ENCODE data around the gene NENF. TPM values are rescaled to one million over a fixed set of nuclear protein-coding genes. Genes with fewer than 3 reads are reported as not detected.

Gene NENF
- total RNA-seq, 1 experiment from 2014 or later = 71.8 TPM

DNA sequence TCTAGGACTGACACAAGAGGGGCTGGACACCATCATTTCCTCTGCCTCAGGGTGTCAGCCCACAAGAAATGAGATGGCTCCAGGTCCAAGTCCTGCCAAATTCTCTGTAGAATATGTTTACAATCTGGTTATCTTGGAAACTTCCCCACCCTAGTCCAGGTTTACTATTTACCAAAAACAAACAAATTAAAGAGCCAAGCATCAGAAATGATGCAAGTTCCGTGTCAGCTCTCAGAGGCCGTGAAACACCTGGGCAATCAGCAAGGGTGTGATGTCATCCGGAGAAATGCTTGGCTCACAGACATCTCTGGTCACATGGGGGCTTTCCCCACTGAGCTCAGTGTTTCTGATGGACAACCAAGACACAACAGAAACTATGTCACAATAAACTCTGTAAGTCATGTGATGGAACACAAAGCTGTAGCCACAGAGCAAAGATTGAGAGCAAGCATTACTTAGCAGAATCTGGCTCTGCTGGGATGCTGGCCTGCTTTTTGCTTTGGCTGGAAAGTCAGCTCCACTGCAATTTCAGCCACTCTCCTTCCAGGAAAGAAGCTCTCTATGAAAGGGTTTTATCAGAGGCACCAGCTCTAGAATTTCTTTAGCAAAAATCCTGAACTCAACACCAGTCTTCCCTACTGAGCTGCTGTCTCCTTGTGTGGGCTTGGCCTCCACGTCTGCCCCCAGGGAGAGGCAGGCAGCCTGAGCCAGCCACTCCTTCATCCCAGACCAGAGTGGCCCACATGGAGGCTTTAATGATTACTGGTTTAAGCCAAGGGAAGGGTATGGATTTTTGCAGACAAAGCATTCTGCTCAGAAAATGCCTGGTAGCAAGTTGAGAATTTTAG lies 55.9 kb downstream of the NENF start:
- intact Hi-C loops (cut with micrococcal nuclease; ENCODE audit: unreplicated experiment) = no loop called here
- ChIA-PET POLR2A (ENCODE audit: unreplicated experiment) (no interaction called here), CTCF (no interaction called here)
- Histone ChIP-seq H3K36me3 (ENCODE audit: low read depth) (no peaks in the 10 kb centered on the region), H3K27me3 (ENCODE audit: insufficient read depth, low read depth) (no peaks in the 10 kb centered on the region), H3K9me3 (ENCODE audit: insufficient read depth, low read depth) (no peaks in the 10 kb centered on the region), H3K79me2 (ENCODE audit: low read depth) (no peaks in the 10 kb centered on the region), H3K4me3 (no peak overlapping the region), H3K4me2 (peak overlapping the region; percentile 57), H3F3A (ENCODE audit: insufficient read depth, low read depth) (peaks cover 46% of the 10 kb centered on the region), H2AFZ (no peak overlapping the region), H4K20me1 (ENCODE audit: insufficient read depth) (no peaks in the 10 kb centered on the region), H3K27ac (peak overlapping the region; percentile 84), H3K9me2 (ENCODE audit: insufficient read depth) (no peaks in the 10 kb centered on the region), H3K4me1 (replicated peaks; ENCODE audit: insufficient read depth) (peaks cover 59% of the 10 kb centered on the region)
- TF ChIP-seq CTCF (conservative IDR thresholded peaks at IDR 0.05) (no peak), EZH2 (IDR thresholded peaks at IDR 0.05; ENCODE audit: low read depth) (no peak)
- peak; percentile 51 to 97 for DNase-seq
- TSS peak; percentile 68 for BruUV-seq (replicated peaks)

DNA sequence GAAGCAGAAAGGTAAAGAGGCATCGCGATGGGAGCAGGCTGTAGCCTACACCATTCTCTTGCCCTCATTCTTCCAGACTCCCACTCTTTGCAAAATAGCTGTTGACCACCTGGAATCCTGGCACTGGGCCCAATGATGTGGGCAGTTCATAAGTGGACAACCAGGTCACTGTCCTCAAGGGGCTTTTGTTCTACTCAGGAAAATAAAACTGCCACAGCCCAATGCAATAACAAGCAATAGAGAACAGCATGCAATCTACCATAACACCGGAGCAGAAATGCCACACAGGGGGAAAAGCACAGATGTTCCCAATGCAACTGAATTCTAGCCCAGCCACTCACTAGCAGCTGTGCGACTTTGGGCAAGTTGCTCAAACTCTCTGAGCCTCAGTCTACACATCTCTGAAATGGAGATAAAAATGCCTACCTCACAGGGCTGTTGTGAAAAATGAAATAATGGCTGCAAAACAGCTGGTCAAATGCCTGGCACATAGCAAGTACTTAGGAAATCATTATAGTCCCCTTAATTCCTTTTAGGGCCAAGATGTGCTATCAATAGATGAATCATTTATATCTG lies 56.7 kb downstream of the NENF start:
- no peaks in the 10 kb centered on the region for H3K9me3 ChIP-seq (ENCODE audit: insufficient read depth, low read depth)
- peak overlapping the region; percentile 57 for H3K4me2 ChIP-seq
- no peaks in the 10 kb centered on the region for H3K36me3 ChIP-seq (ENCODE audit: low read depth)
- TF ChIP-seq EZH2 (IDR thresholded peaks at IDR 0.05; ENCODE audit: low read depth) = no peak
- no peak for TF ChIP-seq CTCF (conservative IDR thresholded peaks at IDR 0.05)
- H4K20me1 ChIP-seq (ENCODE audit: insufficient read depth) = no peaks in the 10 kb centered on the region
- peaks cover 51% of the 10 kb centered on the region for H3K4me1 ChIP-seq (replicated peaks; ENCODE audit: insufficient read depth)
- DNase-seq = no peak
- no peak overlapping the region for H3K4me3 ChIP-seq
- ChIA-PET CTCF (no interaction called here), POLR2A (ENCODE audit: unreplicated experiment) (no interaction called here)
- H3F3A ChIP-seq (ENCODE audit: insufficient read depth, low read depth) = peaks cover 40% of the 10 kb centered on the region
- no peaks in the 10 kb centered on the region for H3K9me2 ChIP-seq (ENCODE audit: insufficient read depth)
- no TSS peak for BruUV-seq (replicated peaks)
- intact Hi-C loops (cut with micrococcal nuclease; ENCODE audit: unreplicated experiment) = no loop called here
- no peaks in the 10 kb centered on the region for H3K27me3 ChIP-seq (ENCODE audit: insufficient read depth, low read depth)
- no peak overlapping the region for H2AFZ ChIP-seq
- H3K27ac ChIP-seq = peak overlapping the region; percentile 84
- no peaks in the 10 kb centered on the region for H3K79me2 ChIP-seq (ENCODE audit: low read depth)

DNA sequence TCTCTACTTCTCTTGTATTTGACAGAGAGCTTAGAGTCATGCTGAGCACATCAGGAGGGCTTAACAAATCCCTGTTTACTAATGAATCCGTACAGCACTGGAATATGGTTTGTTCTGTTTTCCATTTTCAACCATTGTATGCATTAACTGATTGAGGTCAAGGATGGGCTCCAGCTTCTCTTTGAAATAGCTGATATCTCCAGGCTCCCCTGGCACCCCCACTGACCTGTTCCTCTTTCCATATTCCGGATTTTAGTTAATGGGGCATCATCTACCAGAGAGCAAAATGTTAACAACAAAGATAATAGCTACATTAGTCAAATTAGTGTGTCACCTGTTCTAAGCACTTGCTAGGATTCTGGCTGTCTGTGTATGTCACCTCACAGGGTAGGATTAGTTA lies 57.6 kb downstream of the NENF start:
- CTCF ChIA-PET = no interaction called here
- H3K4me3 ChIP-seq = no peak overlapping the region
- H3K36me3 ChIP-seq (ENCODE audit: low read depth) = no peaks in the 10 kb centered on the region
- H3K27ac ChIP-seq = no peak overlapping the region
- H4K20me1 ChIP-seq (ENCODE audit: insufficient read depth) = no peaks in the 10 kb centered on the region
- intact Hi-C loops (cut with micrococcal nuclease; ENCODE audit: unreplicated experiment) = no loop called here
- POLR2A ChIA-PET (ENCODE audit: unreplicated experiment) = no interaction called here
- H3K9me3 ChIP-seq (ENCODE audit: insufficient read depth, low read depth) = no peaks in the 10 kb centered on the region
- H3K4me2 ChIP-seq = no peak overlapping the region
- no peaks in the 10 kb centered on the region for H3K9me2 ChIP-seq (ENCODE audit: insufficient read depth)
- H2AFZ ChIP-seq = no peak overlapping the region
- no peak for DNase-seq
- TF ChIP-seq CTCF (conservative IDR thresholded peaks at IDR 0.05) = no peak
- no peak for TF ChIP-seq EZH2 (IDR thresholded peaks at IDR 0.05; ENCODE audit: low read depth)
- H3K4me1 ChIP-seq (replicated peaks; ENCODE audit: insufficient read depth) = peaks cover 42% of the 10 kb centered on the region
- no peaks in the 10 kb centered on the region for H3K79me2 ChIP-seq (ENCODE audit: low read depth)
- H3F3A ChIP-seq (ENCODE audit: insufficient read depth, low read depth) = peaks cover 31% of the 10 kb centered on the region
- H3K27me3 ChIP-seq (ENCODE audit: insufficient read depth, low read depth) = no peaks in the 10 kb centered on the region
- BruUV-seq (replicated peaks) = no TSS peak
